ENCODE results near the gene CLCN4.

DNA sequence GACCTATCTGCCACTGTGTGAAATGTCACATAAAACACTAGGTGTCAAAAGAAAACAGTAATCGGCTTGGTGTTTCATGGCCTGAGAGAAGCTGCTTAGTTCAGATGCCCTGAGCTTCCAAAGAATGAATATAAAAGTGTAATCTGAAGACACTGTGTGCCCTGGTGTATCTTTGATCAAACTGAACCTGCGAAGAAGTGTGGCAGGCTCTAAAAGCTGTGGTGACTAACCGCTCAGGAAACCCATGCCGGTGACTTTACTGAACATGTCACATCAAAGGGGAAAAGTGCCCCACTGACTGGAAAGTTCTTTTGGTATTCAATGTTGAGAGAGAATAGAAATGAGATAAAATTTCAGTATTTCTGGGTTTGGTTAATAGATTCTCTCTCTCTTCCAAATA is 89.1 kb downstream of the CLCN4 start:
- TF ChIP-seq, protein P1, sequence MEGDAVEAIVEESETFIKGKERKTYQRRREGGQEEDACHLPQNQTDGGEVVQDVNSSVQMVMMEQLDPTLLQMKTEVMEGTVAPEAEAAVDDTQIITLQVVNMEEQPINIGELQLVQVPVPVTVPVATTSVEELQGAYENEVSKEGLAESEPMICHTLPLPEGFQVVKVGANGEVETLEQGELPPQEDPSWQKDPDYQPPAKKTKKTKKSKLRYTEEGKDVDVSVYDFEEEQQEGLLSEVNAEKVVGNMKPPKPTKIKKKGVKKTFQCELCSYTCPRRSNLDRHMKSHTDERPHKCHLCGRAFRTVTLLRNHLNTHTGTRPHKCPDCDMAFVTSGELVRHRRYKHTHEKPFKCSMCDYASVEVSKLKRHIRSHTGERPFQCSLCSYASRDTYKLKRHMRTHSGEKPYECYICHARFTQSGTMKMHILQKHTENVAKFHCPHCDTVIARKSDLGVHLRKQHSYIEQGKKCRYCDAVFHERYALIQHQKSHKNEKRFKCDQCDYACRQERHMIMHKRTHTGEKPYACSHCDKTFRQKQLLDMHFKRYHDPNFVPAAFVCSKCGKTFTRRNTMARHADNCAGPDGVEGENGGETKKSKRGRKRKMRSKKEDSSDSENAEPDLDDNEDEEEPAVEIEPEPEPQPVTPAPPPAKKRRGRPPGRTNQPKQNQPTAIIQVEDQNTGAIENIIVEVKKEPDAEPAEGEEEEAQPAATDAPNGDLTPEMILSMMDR (IDR thresholded peaks at IDR 0.05), result no peak
- TF ChIP-seq EZH2 (IDR thresholded peaks at IDR 0.05; ENCODE audit: borderline replicate concordance, insufficient read depth, low read depth, low read length, poor library complexity, severe bottlenecking), result no peak
